Stomach (tissue), 9 donors: Measurements from ENCODE around the gene ADCY9. TPM values are rescaled to one million over a fixed set of nuclear protein-coding genes. Genes with fewer than 3 reads are reported as not detected.

ENCODE experiments used
- DNase-seq, 2 donors: peaks; one replicate each; pipeline versions ENCODE4 v3.0.0 to v3.0.0-alpha.2; 2013 to 2019
- H3K27ac ChIP-seq, 5 donors: fragments of 200-600 bp in 4 of 5; sonication (generic) in 4 of 5; one replicate each; pipeline ENCODE4 v1.5.1; 2013 to 2019; ENCODE audit warnings: mild to moderate bottlenecking in 1 of 5, moderate library complexity in 1 of 5
- H3K27me3 ChIP-seq, 3 donors: fragments of 200-600 bp; sonication (generic); one replicate each; pipeline ENCODE4 v1.5.1; 2017 to 2019; ENCODE audit warnings: mixed run types in 1 of 3
- H3K36me3 ChIP-seq, 4 donors: fragments of 200-600 bp; sonication (generic); 1 replicate in 3 of 4; 2 replicates in 1 of 4; pipeline ENCODE4 v1.5.1; 2016 to 2019
- H3K4me1 ChIP-seq, 4 donors: fragments of 200-600 bp; sonication (generic); one replicate each; pipeline ENCODE4 v1.5.1; 2016 to 2019
- H3K4me3 ChIP-seq, 4 donors: fragments of 200-600 bp; sonication (generic) in 3 of 4; one replicate each; pipeline ENCODE4 v1.5.1; 2016 to 2019; ENCODE audit warnings: mild to moderate bottlenecking in 1 of 4
- H3K9me3 ChIP-seq, 4 donors: fragments of 200-600 bp; sonication (generic); one replicate each; pipeline ENCODE4 v1.5.1; 2016 to 2019
- CTCF ChIP-seq, 7 experiments: fragments of 450-650 bp in 4 of 7; fragments of 200-600 bp in 3 of 7; sonication (generic) in 3 of 7; IDR thresholded peaks; one replicate each; pipeline ENCODE4 v1.5.1; 2016 to 2019; ENCODE audit warnings: antibody characterized with exemption in 7 of 7, control low read depth in 2 of 7, mild to moderate bottlenecking in 1 of 7
- EP300 ChIP-seq: sonication (generic); formaldehyde crosslinking; IDR thresholded peaks from one replicate; pipeline ENCODE4 v1.6.1; 2017; ENCODE audit warnings: antibody characterized with exemption
- POLR2A ChIP-seq, 4 donors: fragments of 450-650 bp; IDR thresholded peaks; one replicate each; pipeline ENCODE4 v1.6.1; 2016; ENCODE audit warnings: antibody characterized with exemption in 4 of 4, control low read depth in 2 of 4, mild to moderate bottlenecking in 1 of 4, moderate library complexity in 1 of 4
- POLR2AphosphoS5 ChIP-seq, 3 donors: sonication (generic); formaldehyde crosslinking; IDR thresholded peaks; one replicate each; pipeline ENCODE4 v1.6.1; 2016; ENCODE audit warnings: antibody characterized with exemption in 3 of 3
- WGBS, 5 donors: extraction: QIAGEN DNeasy Blood & Tissue Kit in 3 of 5; methylation state at CpG; one replicate each; pipeline versions ENCODE4 v1.1.5 to v1.1.7; 2013 to 2018; 5-methylcytosine and 5-hydroxymethylcytosine counted together
- intact Hi-C: fragments of 100-400 bp; cut with DNase I; formaldehyde crosslinking; loops from one replicate; pipeline ENCODE4 v1.15.1; 2023; ENCODE audit warnings: low total_unique reads
- polyA plus RNA-seq, 3 donors: library from polyadenylated mRNA; stranded (reverse); fragments of 200-250 nt; gene quantifications; one replicate each; pipeline ENCODE4 v1.2.3, GENCODE V29; 2013
- total RNA-seq, 5 donors: library from RNA; depleted of rRNA; stranded (reverse); fragments of >200 nt; gene quantifications; one replicate each; pipeline versions ENCODE4 v1.1.0 to v1.2.3, GENCODE V29; 2014 to 2016
- donor health status: healthy with polysubstance abuse.
- donor health status: Bipolar disorder and iron deficiency.
- donor health status: healthy.

Gene ADCY9
- total and polyA plus RNA-seq, 8 donors = 1.7 to 55.0 (median 12.9) TPM

GRCh38 chr16:4109250-4109736, 6.9 kb downstream of the ADCY9 start:
- Histone ChIP-seq H3K36me3 (no peaks in the 10 kb centered on the region), H3K4me1 (peaks cover 11 to 61% (median 39%) of the 10 kb centered on the region in 4 donors), H3K27ac (no peak overlapping the region), H3K4me3 (no peak overlapping the region), H3K9me3 (no peaks in the 10 kb centered on the region), H3K27me3 (no peaks in the 10 kb centered on the region)
- TF ChIP-seq POLR2AphosphoS5 (IDR thresholded peaks at IDR 0.05) = no peak
- TF ChIP-seq POLR2A (IDR thresholded peaks at IDR 0.05) = no peak
- TF ChIP-seq EP300 = no peak
- TF ChIP-seq CTCF (IDR thresholded peaks at IDR 0.05) = no peak
- WGBS, 5 donors = 74 to 81% (median 80%) methylated on average over 11 of the region's 11 CpGs
- intact Hi-C loops = no loop called here
- no peak for DNase-seq

- no peak overlapping the region for H3K27ac ChIP-seq
- WGBS, 5 donors = 87 to 93% (median 88%) methylated on average over 4 of the region's 4 CpGs
- TF ChIP-seq EP300 (no peak), CTCF (IDR thresholded peaks at IDR 0.05) (no peak), POLR2A (IDR thresholded peaks at IDR 0.05) (no peak), POLR2AphosphoS5 (IDR thresholded peaks at IDR 0.05) (no peak)
- peaks cover 0 to 7% (median 2%) of the 10 kb centered on the region in 4 donors for H3K36me3 ChIP-seq
- no peak overlapping the region for H3K4me3 ChIP-seq
- intact Hi-C loops = no loop called here
- H3K4me1 ChIP-seq = peaks cover 4 to 43% (median 24%) of the 10 kb centered on the region in 4 donors
- no peaks in the 10 kb centered on the region for H3K27me3 ChIP-seq
- H3K9me3 ChIP-seq = no peaks in the 10 kb centered on the region
- no peak for DNase-seq
These were observed 9.7 kb downstream of the ADCY9 start for GRCh38 chr16:4106516-4106915.

- TF ChIP-seq EP300 = no peak
- Histone ChIP-seq H3K4me3 (no peak overlapping the region), H3K4me1 (peaks cover 4 to 43% (median 24%) of the 10 kb centered on the region in 4 donors), H3K27me3 (no peaks in the 10 kb centered on the region), H3K9me3 (no peaks in the 10 kb centered on the region), H3K27ac (no peak overlapping the region), H3K36me3 (peaks cover 0 to 7% (median 2%) of the 10 kb centered on the region in 4 donors)
- intact Hi-C loops = no loop called here
- no peak for DNase-seq
- WGBS, 5 donors = 96 to 98% (median 96%) methylated on average over 5 of the region's 5 CpGs
These were observed 10.4 kb downstream of the ADCY9 start for GRCh38 chr16:4105848-4106247.

- Histone ChIP-seq H3K27me3 (no peaks in the 10 kb centered on the region), H3K27ac (no peak overlapping the region), H3K4me1 (peaks cover 4 to 28% (median 17%) of the 10 kb centered on the region in 4 donors), H3K4me3 (no peak overlapping the region), H3K36me3 (peaks cover 0 to 7% (median 2%) of the 10 kb centered on the region in 4 donors), H3K9me3 (no peaks in the 10 kb centered on the region)
- 88 to 94% (median 92%) methylated on average over 15 of the region's 15 CpGs for WGBS, 5 donors
- TF ChIP-seq CTCF (IDR thresholded peaks at IDR 0.05) = no peak
- no peak for TF ChIP-seq POLR2A (IDR thresholded peaks at IDR 0.05)
- no peak for TF ChIP-seq POLR2AphosphoS5 (IDR thresholded peaks at IDR 0.05)
- no peak for TF ChIP-seq EP300
- DNase-seq = no peak
- intact Hi-C loops = no loop called here
These were observed 12.5 kb downstream of the ADCY9 start for GRCh38 chr16:4103745-4104144.
